ENCODE measurements around the gene NDUFA1.
"Not testable (repeated sequence)": the region's sequence is repeated elsewhere in the genome, so short reads cannot be mapped to it uniquely, and the experiment has no call there.

NDUFA1 gene

GRCh38 chrX:119916310-119916709, 44.7 kb downstream of the NDUFA1 start:
- DNase-seq = no peak

GRCh38 chrX:119917877-119918276, 46.2 kb downstream of the NDUFA1 start:
- no peak for DNase-seq

GRCh38 chrX:119919835-119920585, 48.4 kb downstream of the NDUFA1 start:
- no peak for DNase-seq

- DNase-seq = not testable (repeated sequence)
Measured at GRCh38 chrX:119922391-119922790, 50.8 kb downstream of the NDUFA1 start.
